HFF-Myc (cell line): ENCODE data around the gene ATXN7L3.
A peak's percentile ranks its signal among the peaks of the same experiment; 100 is the strongest.

Source experiments
- DNase-seq: peaks from one replicate; pipeline ENCODE4 v3.0.0-alpha.2; 2011; ENCODE audit warnings: low read depth; ENCODE audit errors: extremely low read depth
- H3K4me3 ChIP-seq: replicated peaks from 2 replicates; pipeline ENCODE4 v1.5.1; 2011; ENCODE audit warnings: low read depth, mild to moderate bottlenecking, control low read depth, low read length
- TF ChIP-seq, protein P1 (sequence below): IDR thresholded peaks from 2 replicates; pipeline ENCODE4 v1.5.1; 2012; ENCODE audit warnings: mild to moderate bottlenecking, low read depth, low read length, control low read depth; ENCODE audit errors: missing control alignments

The ATXN7L3 gene

DNA sequence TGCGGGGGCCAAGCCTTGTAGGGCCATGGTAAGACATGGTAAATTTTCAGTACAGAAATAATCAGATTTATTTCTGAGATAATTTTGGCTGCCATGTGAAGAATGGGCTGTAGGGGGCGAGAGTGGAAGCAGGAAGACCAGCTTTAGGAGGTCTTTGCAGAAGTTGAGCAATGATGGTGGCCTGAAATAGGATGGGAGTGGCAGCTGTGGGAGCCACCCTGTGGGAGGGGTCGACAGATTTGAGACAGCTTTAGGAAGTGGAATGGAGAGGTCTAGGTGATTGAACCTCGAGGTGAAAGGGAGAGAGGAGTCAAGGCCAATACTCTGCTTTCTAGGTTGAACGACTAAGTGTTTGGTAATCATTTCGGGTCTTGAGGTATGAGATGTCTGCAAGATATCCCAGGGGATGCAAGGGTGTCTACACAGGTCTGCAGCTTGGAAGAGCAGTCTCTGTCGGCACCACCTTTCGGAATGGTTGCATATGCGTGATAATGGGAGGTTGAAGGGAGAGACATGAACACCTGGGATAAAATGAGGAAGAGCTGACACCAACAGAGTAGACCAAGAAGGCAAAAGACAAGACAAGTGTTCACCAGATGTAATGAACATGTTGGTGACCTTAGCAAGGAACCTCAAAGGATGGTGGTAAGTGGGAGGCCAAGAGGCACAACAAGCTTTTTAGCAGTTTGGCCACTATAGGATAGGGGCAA lies 4.2 kb upstream of the ATXN7L3 start:
- H3K4me3 ChIP-seq: no peak overlapping the region
- DNase-seq: no peak
- TF ChIP-seq, protein P1, sequence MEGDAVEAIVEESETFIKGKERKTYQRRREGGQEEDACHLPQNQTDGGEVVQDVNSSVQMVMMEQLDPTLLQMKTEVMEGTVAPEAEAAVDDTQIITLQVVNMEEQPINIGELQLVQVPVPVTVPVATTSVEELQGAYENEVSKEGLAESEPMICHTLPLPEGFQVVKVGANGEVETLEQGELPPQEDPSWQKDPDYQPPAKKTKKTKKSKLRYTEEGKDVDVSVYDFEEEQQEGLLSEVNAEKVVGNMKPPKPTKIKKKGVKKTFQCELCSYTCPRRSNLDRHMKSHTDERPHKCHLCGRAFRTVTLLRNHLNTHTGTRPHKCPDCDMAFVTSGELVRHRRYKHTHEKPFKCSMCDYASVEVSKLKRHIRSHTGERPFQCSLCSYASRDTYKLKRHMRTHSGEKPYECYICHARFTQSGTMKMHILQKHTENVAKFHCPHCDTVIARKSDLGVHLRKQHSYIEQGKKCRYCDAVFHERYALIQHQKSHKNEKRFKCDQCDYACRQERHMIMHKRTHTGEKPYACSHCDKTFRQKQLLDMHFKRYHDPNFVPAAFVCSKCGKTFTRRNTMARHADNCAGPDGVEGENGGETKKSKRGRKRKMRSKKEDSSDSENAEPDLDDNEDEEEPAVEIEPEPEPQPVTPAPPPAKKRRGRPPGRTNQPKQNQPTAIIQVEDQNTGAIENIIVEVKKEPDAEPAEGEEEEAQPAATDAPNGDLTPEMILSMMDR: peak; percentile 68

DNA sequence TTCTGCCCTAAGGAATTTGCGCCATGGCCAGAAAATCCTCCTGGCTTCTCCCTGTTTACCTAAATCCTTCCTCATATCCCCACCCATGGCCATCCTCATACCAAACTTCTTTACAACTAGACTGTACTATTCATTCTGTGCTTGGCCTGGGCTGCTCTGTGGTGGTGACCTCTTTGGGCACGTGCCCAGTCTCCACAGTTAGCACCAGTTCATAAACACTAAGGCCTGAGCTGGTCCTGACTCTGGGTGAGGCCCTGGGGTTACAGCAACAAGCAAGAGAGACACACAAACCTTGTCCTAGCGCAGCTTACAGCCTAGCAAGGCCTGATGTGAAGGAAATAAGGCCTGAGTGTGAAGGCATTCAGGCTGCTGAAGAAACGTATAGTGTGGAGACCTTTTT lies 3.1 kb upstream of the ATXN7L3 start:
- H3K4me3 ChIP-seq: no peak overlapping the region
- no peak for DNase-seq
- TF ChIP-seq, protein P1: no peak

DNA sequence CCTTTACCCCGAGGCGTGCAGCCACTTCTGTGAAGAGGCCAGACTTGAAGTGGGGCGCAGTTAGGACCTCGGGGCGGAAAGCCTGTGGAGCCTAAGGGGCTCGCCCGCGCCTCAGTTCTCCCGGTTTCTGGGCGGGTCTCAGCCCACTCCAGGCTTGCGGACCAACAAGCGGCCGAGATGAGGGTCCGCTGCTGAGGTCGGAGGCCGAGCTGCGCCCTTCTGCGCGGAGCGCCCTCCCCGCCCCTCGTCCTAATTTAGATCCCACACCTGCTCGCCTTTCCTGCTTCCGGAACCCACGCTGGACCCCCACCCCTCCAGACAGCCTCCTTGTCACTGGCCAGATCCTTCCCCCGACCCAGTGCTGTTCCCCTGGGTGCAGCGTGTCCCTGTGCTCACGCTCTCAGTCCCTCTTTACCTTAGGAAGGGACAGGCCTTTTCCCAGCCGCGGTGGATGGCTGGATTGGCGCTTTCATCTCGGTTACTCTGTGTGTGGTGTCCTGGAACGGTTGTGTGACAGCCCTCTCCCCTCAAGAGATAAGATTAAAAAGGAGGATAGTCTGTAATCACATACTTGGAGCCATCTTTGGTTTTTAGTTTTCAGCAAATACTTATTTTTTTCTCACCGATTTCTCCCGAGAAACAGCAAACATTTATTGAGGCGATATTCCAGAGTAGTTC lies 933 bp upstream of the ATXN7L3 start:
- DNase-seq: no peak
- peak overlapping the region; percentile 76 for H3K4me3 ChIP-seq
- TF ChIP-seq, protein P1: no peak

DNA sequence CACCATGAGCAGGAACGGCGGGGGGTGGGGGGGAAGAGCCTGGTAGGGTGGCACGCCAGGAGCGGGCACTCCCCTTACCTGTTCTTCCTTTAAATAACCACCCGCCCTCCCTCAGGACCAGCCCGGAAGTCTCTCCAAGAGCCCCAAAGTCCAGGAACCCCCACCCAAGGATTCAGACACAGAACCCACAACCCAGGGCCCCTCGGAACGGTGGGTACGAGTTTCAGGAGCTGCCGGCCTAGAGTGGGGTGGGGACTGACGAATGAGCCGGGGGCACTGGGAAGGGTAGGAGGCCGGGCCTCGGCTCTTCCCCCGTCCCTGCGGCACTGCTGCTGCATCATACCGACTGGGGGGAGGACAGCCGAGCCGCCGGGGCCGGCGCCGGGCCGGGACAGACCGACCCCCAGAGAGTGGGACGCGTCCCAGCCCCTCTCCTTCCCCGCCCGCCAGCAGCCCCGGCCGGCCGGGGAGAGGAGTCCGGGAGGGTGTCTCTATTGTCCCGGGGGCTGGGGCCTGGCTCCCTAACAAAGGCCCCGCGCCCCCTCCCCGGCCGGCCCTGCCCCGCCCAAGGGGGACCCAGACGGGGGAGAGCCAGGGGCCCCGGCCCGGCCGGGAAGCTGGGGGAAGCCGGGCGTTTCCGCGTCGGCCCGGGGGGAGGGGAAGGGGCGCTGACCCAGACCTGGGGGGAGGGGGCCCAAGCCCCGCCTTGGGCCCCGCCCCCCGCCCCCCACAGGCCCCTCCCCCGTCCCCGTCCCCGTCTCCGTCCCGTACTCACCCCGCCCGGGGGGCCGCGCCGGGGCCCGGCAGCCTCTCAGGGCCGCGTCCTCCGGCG lies 747 bp downstream of the ATXN7L3 start:
- peak overlapping the region; percentile 76 for H3K4me3 ChIP-seq
- TF ChIP-seq, protein P1: no peak
- DNase-seq: no peak

DNA sequence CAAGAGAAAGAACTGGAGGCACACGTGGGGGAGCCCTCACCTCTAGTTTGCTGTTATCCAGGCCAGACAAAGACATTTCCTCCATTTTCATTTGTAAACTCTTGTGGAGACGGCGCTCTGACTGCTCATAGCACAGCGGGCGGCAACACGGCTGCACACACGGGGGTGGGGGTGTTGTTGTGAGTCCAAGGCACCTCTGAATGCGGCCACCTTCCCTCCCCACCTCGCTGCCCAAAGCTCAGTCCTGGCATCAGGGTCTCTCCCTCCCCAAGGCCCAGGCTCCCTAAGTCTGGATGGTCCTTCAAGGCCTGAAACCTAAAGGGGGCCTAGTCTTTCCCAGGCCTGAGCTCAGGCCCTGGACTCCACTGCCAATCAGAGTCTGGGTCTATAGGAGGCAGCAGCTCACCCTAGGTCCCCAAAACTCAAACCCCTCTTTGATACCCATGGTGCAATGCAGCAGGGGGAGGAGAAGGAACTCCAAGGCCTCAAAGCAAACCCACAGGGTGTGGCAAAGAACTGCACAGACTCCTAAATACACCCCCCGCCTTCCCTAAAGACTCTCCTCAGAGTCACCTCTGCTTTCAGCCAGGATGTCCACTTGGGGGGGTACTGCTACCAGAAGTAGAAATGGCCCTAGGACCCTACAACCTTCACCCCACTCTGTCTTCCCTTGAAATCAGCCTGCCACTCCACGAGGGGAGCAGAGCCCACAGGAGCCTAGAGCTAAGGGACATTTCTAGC lies 1.5 kb downstream of the ATXN7L3 start:
- H3K4me3 ChIP-seq: peak overlapping the region; percentile 76
- DNase-seq: no peak
- TF ChIP-seq, protein P1: peak; percentile 16

DNA sequence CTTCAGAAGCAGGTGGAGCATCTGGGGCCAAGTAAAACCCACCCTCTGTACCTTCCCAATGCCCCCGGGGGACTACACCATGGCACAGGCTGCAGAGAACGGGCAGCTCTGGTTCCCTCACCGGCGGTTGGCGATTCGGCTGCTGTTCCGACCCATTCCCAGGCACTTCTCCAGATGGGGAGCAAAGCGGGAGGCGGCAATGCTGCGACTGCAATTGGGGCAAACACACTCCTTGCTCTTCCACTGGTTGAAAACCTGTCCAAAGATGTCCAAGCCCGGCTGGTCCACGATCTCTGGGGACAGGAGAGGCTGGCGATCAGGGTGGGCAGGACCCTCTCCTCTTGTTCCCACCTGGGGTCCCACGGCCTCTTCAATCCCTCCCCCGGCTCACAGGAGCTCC lies 2.6 kb downstream of the ATXN7L3 start:
- TF ChIP-seq, protein P1: no peak
- no peak for DNase-seq
- H3K4me3 ChIP-seq: 0 out of 2 replicates have a peak overlapping the region, but pooled peaks have one; percentile 76
